Gastroesophageal sphincter (tissue), 4 donors: Measurements from ENCODE around the gene RNPEP. TPM values are rescaled to one million over a fixed set of nuclear protein-coding genes. Genes with fewer than 3 reads are reported as not detected.
A peak's percentile ranks its signal among the peaks of the same experiment; 100 is the strongest.

ENCODE experiments used
- ATAC-seq: fragments of 150-250 bp; one replicate; pipeline ENCODE4 v1.9.1; 2016; ENCODE audit warnings: mild to moderate bottlenecking, moderate library complexity
- H3K27ac ChIP-seq, 4 donors: fragments of 200-600 bp; sonication (generic) in 3 of 4; 1 replicate in 3 of 4; 2 replicates in 1 of 4; pipeline ENCODE4 v1.5.1; 2016 to 2019
- H3K27me3 ChIP-seq: fragments of 200-600 bp; sonication (generic); one replicate; pipeline ENCODE4 v1.5.1; 2019
- H3K36me3 ChIP-seq, 2 donors: fragments of 200-600 bp; sonication (generic); one replicate each; pipeline ENCODE4 v1.5.1; 2019; ENCODE audit warnings: control low read depth in 1 of 2
- H3K4me1 ChIP-seq, 3 donors: fragments of 200-600 bp; sonication (generic); 1 replicate in 2 of 3; 2 replicates in 1 of 3; pipeline ENCODE4 v1.5.1; 2016 to 2019; ENCODE audit warnings: control low read depth in 2 of 3
- H3K4me3 ChIP-seq, 2 donors: fragments of 200-600 bp; sonication (generic); one replicate each; pipeline ENCODE4 v1.5.1; 2019; ENCODE audit warnings: mild to moderate bottlenecking in 1 of 2, moderate library complexity in 1 of 2
- H3K9me3 ChIP-seq, 3 donors: fragments of 200-600 bp; sonication (generic); one replicate each; pipeline ENCODE4 v1.5.1; 2017 to 2019; ENCODE audit warnings: control low read depth in 2 of 3
- CTCF ChIP-seq, 4 experiments: fragments of 200-600 bp in 2 of 4; fragments of 450-650 bp in 2 of 4; sonication (generic) in 1 of 4; IDR thresholded peaks; one replicate each; pipeline ENCODE4 v1.5.1; 2017 to 2019; ENCODE audit warnings: antibody characterized with exemption in 4 of 4, mild to moderate bottlenecking in 2 of 4, moderate library complexity in 2 of 4
- EP300 ChIP-seq: sonication (generic); formaldehyde crosslinking; IDR thresholded peaks from one replicate; pipeline ENCODE4 v1.6.1; 2017; ENCODE audit warnings: antibody characterized with exemption, mild to moderate bottlenecking
- POLR2A ChIP-seq, 2 donors: fragments of 450-650 bp; IDR thresholded peaks; one replicate each; pipeline ENCODE4 v1.6.1; 2017; ENCODE audit warnings: antibody characterized with exemption in 2 of 2, mild to moderate bottlenecking in 2 of 2, moderate library complexity in 1 of 2
- POLR2AphosphoS5 ChIP-seq: sonication (generic); formaldehyde crosslinking; IDR thresholded peaks from one replicate; pipeline ENCODE4 v1.6.1; 2017; ENCODE audit warnings: antibody characterized with exemption
- WGBS, 2 donors: methylation state at CpG; one replicate each; pipeline ENCODE4 v1.1.5; 2018; ENCODE audit warnings: low coverage in 1 of 2; 5-methylcytosine and 5-hydroxymethylcytosine counted together
- total RNA-seq, 4 donors: library from RNA; depleted of rRNA; stranded (reverse); fragments of >200 nt; gene quantifications; one replicate each; pipeline ENCODE4 v1.1.0, GENCODE V29; 2016

RNPEP gene
- total RNA-seq, 4 donors from 2014 or later = 23.0 to 40.0 (median 34.7) TPM

DNA sequence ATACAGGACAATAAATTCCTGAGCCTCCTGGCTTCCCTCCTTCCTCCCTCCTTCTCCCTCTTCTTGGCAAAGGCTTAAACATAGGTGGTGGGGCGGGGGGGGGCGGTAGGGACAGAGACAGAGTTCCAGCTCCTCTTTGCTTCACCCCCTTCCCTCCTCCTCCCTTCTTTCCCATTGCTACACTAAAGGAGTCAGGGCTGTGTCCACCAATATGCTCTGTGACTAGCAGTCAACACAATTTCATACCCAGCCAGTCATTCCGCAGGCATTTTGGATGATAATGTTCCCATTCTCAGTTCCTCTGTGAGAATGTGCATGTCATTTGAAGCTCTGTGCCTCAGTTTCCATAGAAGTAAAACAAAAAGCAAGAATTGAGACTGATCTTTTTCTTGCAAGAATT lies 37.8 kb upstream of the RNPEP start:
- Histone ChIP-seq H3K36me3 (peaks cover 0 to 26% of the 10 kb centered on the region in 2 donors), H3K4me3 (peak overlapping the region; percentile 67 to 98), H3K27ac (peak overlapping the region; percentile 92 to 99 (median 95)), H3K4me1 (peaks cover 0 to 39% (median 0%) of the 10 kb centered on the region in 3 donors), H3K27me3 (no peaks in the 10 kb centered on the region), H3K9me3 (no peaks in the 10 kb centered on the region)
- 17 to 18% methylated on average over 2 of the region's 3 CpGs for WGBS, 2 donors
- peak; percentile 50 for TF ChIP-seq POLR2AphosphoS5
- TF ChIP-seq CTCF (IDR thresholded peaks at IDR 0.05) = no peak
- no peak for TF ChIP-seq EP300
- peak in 1 of 2 donors; percentile 7 for TF ChIP-seq POLR2A (IDR thresholded peaks at IDR 0.05)
- no peak for ATAC-seq

- Histone ChIP-seq H3K4me3 (peak overlapping the region; percentile 67 to 98), H3K27ac (peak overlapping the region; percentile 92 to 99 (median 95)), H3K9me3 (no peaks in the 10 kb centered on the region), H3K27me3 (no peaks in the 10 kb centered on the region), H3K4me1 (peaks cover 0 to 34% (median 0%) of the 10 kb centered on the region in 3 donors), H3K36me3 (peaks cover 0 to 26% of the 10 kb centered on the region in 2 donors)
- no peak for TF ChIP-seq EP300
- TF ChIP-seq CTCF (IDR thresholded peaks at IDR 0.05) = peak; percentile 25 to 71 (median 56)
- peak; percentile 47 for TF ChIP-seq POLR2AphosphoS5
- TF ChIP-seq POLR2A (IDR thresholded peaks at IDR 0.05) = peak; percentile 19 to 21
- ATAC-seq = no peak
- WGBS, 2 donors = 21 to 67% methylated on average over 1 to 4 of the region's 4 CpGs
Measured at GRCh38 chr1:201945157-201945556, 37.3 kb upstream of the RNPEP start.

DNA sequence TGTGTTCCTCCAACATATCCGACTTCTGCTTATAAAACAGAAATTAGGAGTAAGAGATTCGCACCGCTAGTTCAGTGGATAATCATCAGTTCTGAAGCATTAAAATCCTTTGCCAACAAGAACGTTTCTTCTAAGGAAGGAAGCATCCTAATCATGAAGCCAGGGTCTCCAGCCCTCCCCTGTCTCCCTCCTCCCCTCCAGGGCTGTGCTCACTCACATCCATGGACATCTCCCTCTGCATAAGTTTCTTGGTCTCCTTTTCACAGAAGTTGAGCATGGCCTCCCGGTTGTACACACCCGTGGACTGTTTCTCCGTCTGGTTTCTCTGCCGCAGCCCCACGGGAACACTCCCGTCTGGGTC lies 36.6 kb upstream of the RNPEP start:
- H3K9me3 ChIP-seq = no peaks in the 10 kb centered on the region
- TF ChIP-seq POLR2AphosphoS5 (no peak), EP300 (no peak), POLR2A (IDR thresholded peaks at IDR 0.05) (no peak), CTCF (IDR thresholded peaks at IDR 0.05) (no peak)
- no peaks in the 10 kb centered on the region for H3K27me3 ChIP-seq
- ATAC-seq = no peak
- peak overlapping the region; percentile 92 to 99 (median 95) for H3K27ac ChIP-seq
- H3K36me3 ChIP-seq = peaks cover 0 to 26% of the 10 kb centered on the region in 2 donors
- H3K4me3 ChIP-seq = peak overlapping the region; percentile 67 to 98
- WGBS, 2 donors = 13% methylated on average over 4 to 10 of the region's 10 CpGs
- peaks cover 0 to 28% (median 0%) of the 10 kb centered on the region in 3 donors for H3K4me1 ChIP-seq

GRCh38 chr1:201946224-201946908 lies 36.1 kb upstream of the RNPEP start, which contains the start of gene LMOD1:
Gene LMOD1, minus strand, starts transcription at chr1:201946548. Its CDS starts 208 bp downstream, at chr1:201946340.
- TF ChIP-seq EP300 (no peak), POLR2AphosphoS5 (peak; percentile 99), CTCF (IDR thresholded peaks at IDR 0.05) (peak in 3 of 4 experiments; percentile 22 to 59 (median 38)), POLR2A (IDR thresholded peaks at IDR 0.05) (peak; percentile 97 to 98)
- Histone ChIP-seq H3K4me1 (peaks cover 0 to 23% (median 0%) of the 10 kb centered on the region in 3 donors), H3K4me3 (peak within 1 kb of the TSS; percentile 67 to 98), H3K27me3 (no peaks in the 10 kb centered on the region), H3K36me3 (peaks cover 0 to 26% of the 10 kb centered on the region in 2 donors), H3K27ac (peak within 1 kb of the TSS; percentile 92 to 100 (median 95)), H3K9me3 (no peaks in the 10 kb centered on the region)
- WGBS, 2 donors = 2% methylated on average over 19 of the region's 28 CpGs; no CpG with 5 or more reads in 1 of the 2 donors
- ATAC-seq = peak; percentile 93

GRCh38 chr1:201947697-201948008 lies 34.8 kb upstream of the RNPEP start:
- peak overlapping the region; percentile 92 to 100 (median 95) for H3K27ac ChIP-seq
- no peaks in the 10 kb centered on the region for H3K9me3 ChIP-seq
- peak overlapping the region in 1 of 2 donors; percentile 67 for H3K4me3 ChIP-seq
- no peak for ATAC-seq
- peaks cover 0 to 19% (median 0%) of the 10 kb centered on the region in 3 donors for H3K4me1 ChIP-seq
- no peaks in the 10 kb centered on the region for H3K27me3 ChIP-seq
- TF ChIP-seq EP300 (no peak), CTCF (IDR thresholded peaks at IDR 0.05) (peak in 2 of 4 experiments; percentile 37 to 40), POLR2AphosphoS5 (no peak)
- H3K36me3 ChIP-seq = peaks cover 0 to 13% of the 10 kb centered on the region in 2 donors
- 30 to 80% methylated on average over 1 to 2 of the region's 3 CpGs for WGBS, 2 donors
